GM23338 (cell line): ENCODE data around the gene HHAT. TPM values are rescaled to one million over a fixed set of nuclear protein-coding genes. Genes with fewer than 3 reads are reported as not detected.

Experiments used
- ATAC-seq: fragments of 200-7000 bp; cut with Tn5 transposase; 3 replicates; pipeline ENCODE4 v1.9.1; 2020
- DNase-seq: peaks from one replicate; pipeline ENCODE4 v3.0.0-alpha.2; 2015; ENCODE audit warnings: low spot score
- H2AFZ ChIP-seq: fragments of 200-600 bp; sonication (generic); 2 replicates; pipeline ENCODE4 v1.8.0; 2016; ENCODE audit warnings: antibody characterized with exemption, mild to moderate bottlenecking, moderate library complexity
- H3F3A ChIP-seq: fragments of 200-600 bp; sonication (generic); replicated peaks from 2 replicates; pipeline ENCODE4 v1.8.0; 2017; ENCODE audit warnings: antibody characterized with exemption, mixed run types, low read depth
- H3K27ac ChIP-seq: fragments of 200-600 bp; sonication (generic); 2 replicates; pipeline ENCODE4 v1.6.1; 2016; ENCODE audit warnings: low read depth
- H3K27me3 ChIP-seq: fragments of 200-600 bp; sonication (generic); 2 replicates; pipeline ENCODE4 v1.8.0; 2016; ENCODE audit warnings: mild to moderate bottlenecking, mixed run types, moderate library complexity; ENCODE audit not compliant: insufficient read depth
- H3K36me3 ChIP-seq: fragments of 200-600 bp; sonication (generic); 2 replicates; pipeline ENCODE4 v1.8.0; 2016; ENCODE audit warnings: mild to moderate bottlenecking; ENCODE audit not compliant: insufficient read depth
- H3K4me1 ChIP-seq: fragments of 200-600 bp; sonication (generic); 2 replicates; pipeline ENCODE4 v1.8.0; 2016; ENCODE audit warnings: mild to moderate bottlenecking, moderate library complexity; ENCODE audit not compliant: insufficient read depth
- H3K4me2 ChIP-seq: fragments of 200-600 bp; sonication (generic); 2 replicates; pipeline ENCODE4 v1.7.1; 2017; ENCODE audit warnings: mixed run types
- H3K4me3 ChIP-seq: fragments of 200-600 bp; sonication (generic); 2 replicates; pipeline ENCODE4 v1.6.1; 2016; ENCODE audit warnings: mixed run types
- H3K79me2 ChIP-seq: fragments of 200-600 bp; sonication (generic); replicated peaks from 2 replicates; pipeline ENCODE4 v1.8.0; 2017; ENCODE audit warnings: mild to moderate bottlenecking; ENCODE audit not compliant: insufficient read depth
- H3K9me2 ChIP-seq: fragments of 200-600 bp; sonication (generic); 2 replicates; pipeline ENCODE4 v1.8.0; 2017; ENCODE audit not compliant: insufficient read depth
- H4K20me1 ChIP-seq: fragments of 200-600 bp; sonication (generic); replicated peaks from 2 replicates; pipeline ENCODE4 v1.8.0; 2017; ENCODE audit warnings: mild to moderate bottlenecking; ENCODE audit not compliant: insufficient read depth
- H3K27ac Mint-ChIP-seq: 2 replicates; pipeline ENCODE4 v1.8.0; 2020; ENCODE audit warnings: inconsistent platforms, mild to moderate bottlenecking, moderate library complexity, mixed read lengths
- H3K27me3 Mint-ChIP-seq: 3 replicates; pipeline ENCODE4 v1.8.0; 2022; ENCODE audit warnings: low read depth, mild to moderate bottlenecking, moderate library complexity, mixed read lengths, inconsistent platforms; ENCODE audit not compliant: insufficient read depth, poor library complexity
- H3K36me3 Mint-ChIP-seq: 3 replicates; pipeline ENCODE4 v1.8.0; 2021; ENCODE audit warnings: low read depth, mild to moderate bottlenecking, inconsistent platforms, moderate library complexity, mixed read lengths
- H3K4me1 Mint-ChIP-seq: 3 replicates; pipeline ENCODE4 v1.8.0; 2020; ENCODE audit warnings: mild to moderate bottlenecking, inconsistent platforms, mixed read lengths
- H3K4me3 Mint-ChIP-seq: 3 replicates; pipeline ENCODE4 v1.8.0; 2021; ENCODE audit warnings: moderate library complexity, mild to moderate bottlenecking, inconsistent platforms, mixed read lengths
- H3K9me3 Mint-ChIP-seq: 3 replicates; pipeline ENCODE4 v1.8.0; 2020; ENCODE audit warnings: moderate library complexity, mild to moderate bottlenecking, inconsistent platforms, mixed read lengths
- CREB1 ChIP-seq: fragments of 250-450 bp; sonication (Bioruptor Pico); IDR thresholded peaks from 2 replicates; pipeline ENCODE4 v1.5.0; 2020; ENCODE audit warnings: low read depth, mild to moderate bottlenecking, moderate library complexity
- JUNB ChIP-seq: IDR thresholded peaks from one replicate; pipeline ENCODE4 v1.6.1; 2016; ENCODE audit warnings: antibody characterized with exemption; ENCODE audit not compliant: unreplicated experiment
- POLR2AphosphoS5 ChIP-seq: IDR thresholded peaks from 2 replicates; pipeline ENCODE4 v1.6.1; 2016; ENCODE audit warnings: antibody characterized with exemption, low read depth
- ZNF114 ChIP-seq: fragments of 250-450 bp; sonication (Bioruptor Pico); IDR thresholded peaks from 2 replicates; pipeline ENCODE4 v1.5.0; 2020; ENCODE audit warnings: mild to moderate bottlenecking, moderate library complexity
- ZNF331 ChIP-seq: fragments of 250-450 bp; sonication (Bioruptor Pico); IDR thresholded peaks from 2 replicates; pipeline ENCODE4 v1.5.0; 2020; ENCODE audit warnings: low read depth, mild to moderate bottlenecking, moderate library complexity
- polyA plus RNA-seq: library from polyadenylated mRNA; unstranded; fragments of >200 nt; fragmentation: Nextera tagmentation; extraction: Ambion mirVana; gene quantifications from 2 replicates; pipeline ENCODE4 v1.2.1, GENCODE V29; 2016
- total RNA-seq: library from RNA; depleted of rRNA; stranded (reverse); fragments of >200 nt; shearing (Covaris generic); gene quantifications from 2 replicates; pipeline ENCODE4 v1.2.3, GENCODE V29; 2014
- TF ChIP-seq, protein P1 (sequence below): IDR thresholded peaks from one replicate; pipeline ENCODE4 v1.6.1; 2018; ENCODE audit warnings: antibody characterized with exemption; ENCODE audit not compliant: unreplicated experiment
- TF ChIP-seq, protein P2 (sequence below): IDR thresholded peaks from 2 replicates; pipeline ENCODE4 v1.6.1; 2016; ENCODE audit warnings: antibody characterized with exemption

HHAT gene
- total and polyA plus RNA-seq, 2 experiments from 2014 or later = 0.11 to 0.66 TPM

- H3K9me3 Mint-ChIP-seq = peaks cover 4% of the 10 kb centered on the region; the same call in 2 of the 3 replicates
- peaks cover 3% of the 10 kb centered on the region for H3K27me3 Mint-ChIP-seq
- H3K4me1 Mint-ChIP-seq = peaks cover 12% of the 10 kb centered on the region; the same call in 2 of the 3 replicates
- Histone ChIP-seq H2AFZ (no peak overlapping the region), H3K79me2 (no peaks in the 10 kb centered on the region), H3K4me3 (no peak overlapping the region), H3K9me2 (no peaks in the 10 kb centered on the region), H3K36me3 (no peaks in the 10 kb centered on the region), H3F3A (no peaks in the 10 kb centered on the region), H4K20me1 (no peaks in the 10 kb centered on the region), H3K4me2 (no peak overlapping the region), H3K4me1 (no peaks in the 10 kb centered on the region; the same call in 1 of the 2 replicates), H3K27me3 (no peaks in the 10 kb centered on the region), H3K27ac (no peak overlapping the region)
- H3K36me3 Mint-ChIP-seq = no peaks in the 10 kb centered on the region; the same call in 2 of the 3 replicates
- no peak overlapping the region for H3K27ac Mint-ChIP-seq
- TF ChIP-seq, protein P1, sequence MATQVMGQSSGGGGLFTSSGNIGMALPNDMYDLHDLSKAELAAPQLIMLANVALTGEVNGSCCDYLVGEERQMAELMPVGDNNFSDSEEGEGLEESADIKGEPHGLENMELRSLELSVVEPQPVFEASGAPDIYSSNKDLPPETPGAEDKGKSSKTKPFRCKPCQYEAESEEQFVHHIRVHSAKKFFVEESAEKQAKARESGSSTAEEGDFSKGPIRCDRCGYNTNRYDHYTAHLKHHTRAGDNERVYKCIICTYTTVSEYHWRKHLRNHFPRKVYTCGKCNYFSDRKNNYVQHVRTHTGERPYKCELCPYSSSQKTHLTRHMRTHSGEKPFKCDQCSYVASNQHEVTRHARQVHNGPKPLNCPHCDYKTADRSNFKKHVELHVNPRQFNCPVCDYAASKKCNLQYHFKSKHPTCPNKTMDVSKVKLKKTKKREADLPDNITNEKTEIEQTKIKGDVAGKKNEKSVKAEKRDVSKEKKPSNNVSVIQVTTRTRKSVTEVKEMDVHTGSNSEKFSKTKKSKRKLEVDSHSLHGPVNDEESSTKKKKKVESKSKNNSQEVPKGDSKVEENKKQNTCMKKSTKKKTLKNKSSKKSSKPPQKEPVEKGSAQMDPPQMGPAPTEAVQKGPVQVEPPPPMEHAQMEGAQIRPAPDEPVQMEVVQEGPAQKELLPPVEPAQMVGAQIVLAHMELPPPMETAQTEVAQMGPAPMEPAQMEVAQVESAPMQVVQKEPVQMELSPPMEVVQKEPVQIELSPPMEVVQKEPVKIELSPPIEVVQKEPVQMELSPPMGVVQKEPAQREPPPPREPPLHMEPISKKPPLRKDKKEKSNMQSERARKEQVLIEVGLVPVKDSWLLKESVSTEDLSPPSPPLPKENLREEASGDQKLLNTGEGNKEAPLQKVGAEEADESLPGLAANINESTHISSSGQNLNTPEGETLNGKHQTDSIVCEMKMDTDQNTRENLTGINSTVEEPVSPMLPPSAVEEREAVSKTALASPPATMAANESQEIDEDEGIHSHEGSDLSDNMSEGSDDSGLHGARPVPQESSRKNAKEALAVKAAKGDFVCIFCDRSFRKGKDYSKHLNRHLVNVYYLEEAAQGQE = no peak
- TF ChIP-seq ZNF114 = no peak
- DNase-seq = no peak
- no peak for ATAC-seq
- H3K4me3 Mint-ChIP-seq = no peak overlapping the region
These were observed 371.8 kb downstream of the HHAT start for GRCh38 chr1:210700511-210700910.

GRCh38 chr1:210702506-210702905 lies 373.8 kb downstream of the HHAT start:
- peaks cover 3% of the 10 kb centered on the region for H3K27me3 Mint-ChIP-seq
- peaks cover 16% of the 10 kb centered on the region for H3K4me1 Mint-ChIP-seq
- Histone ChIP-seq H2AFZ (no peak overlapping the region), H3K27me3 (no peaks in the 10 kb centered on the region), H3F3A (no peaks in the 10 kb centered on the region), H3K27ac (no peak overlapping the region), H3K4me3 (no peak overlapping the region), H3K79me2 (no peaks in the 10 kb centered on the region), H3K4me2 (no peak overlapping the region), H4K20me1 (no peaks in the 10 kb centered on the region), H3K4me1 (no peaks in the 10 kb centered on the region; the same call in 1 of the 2 replicates), H3K36me3 (no peaks in the 10 kb centered on the region), H3K9me2 (no peaks in the 10 kb centered on the region)
- no peak for TF ChIP-seq POLR2AphosphoS5
- TF ChIP-seq JUNB = no peak
- TF ChIP-seq CREB1 (CRISPR knock-in tag) = no peak
- TF ChIP-seq, protein P1 = no peak
- no peak for TF ChIP-seq ZNF114
- TF ChIP-seq, protein P2, sequence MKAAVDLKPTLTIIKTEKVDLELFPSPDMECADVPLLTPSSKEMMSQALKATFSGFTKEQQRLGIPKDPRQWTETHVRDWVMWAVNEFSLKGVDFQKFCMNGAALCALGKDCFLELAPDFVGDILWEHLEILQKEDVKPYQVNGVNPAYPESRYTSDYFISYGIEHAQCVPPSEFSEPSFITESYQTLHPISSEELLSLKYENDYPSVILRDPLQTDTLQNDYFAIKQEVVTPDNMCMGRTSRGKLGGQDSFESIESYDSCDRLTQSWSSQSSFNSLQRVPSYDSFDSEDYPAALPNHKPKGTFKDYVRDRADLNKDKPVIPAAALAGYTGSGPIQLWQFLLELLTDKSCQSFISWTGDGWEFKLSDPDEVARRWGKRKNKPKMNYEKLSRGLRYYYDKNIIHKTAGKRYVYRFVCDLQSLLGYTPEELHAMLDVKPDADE = no peak
- no peak for TF ChIP-seq ZNF331 (CRISPR knock-in tag)
- H3K4me3 Mint-ChIP-seq = no peak overlapping the region
- H3K9me3 Mint-ChIP-seq = peaks cover 4% of the 10 kb centered on the region; the same call in 2 of the 3 replicates
- peak; percentile 89 for ATAC-seq
- no peak overlapping the region for H3K27ac Mint-ChIP-seq
- H3K36me3 Mint-ChIP-seq = no peaks in the 10 kb centered on the region; the same call in 2 of the 3 replicates
- peak; percentile 27 for DNase-seq
